ENCODE data around the gene PELI3. TPM values are rescaled to one million over a fixed set of nuclear protein-coding genes. Genes with fewer than 3 reads are reported as not detected.

The PELI3 gene
- total and polyA plus RNA-seq, 2 of the 8 experiments (the other 6 are each of a cell fraction or from before 2014, with no cell fraction given): 5.2 to 7.6 TPM

GRCh38 chr11:66470015-66470414 lies 3.3 kb downstream of the PELI3 start:
- Histone ChIP-seq H2AK5ac (ENCODE audit: low read depth, low read length) (no peak overlapping the region), H3K36me3 (ENCODE audit: control insufficient read depth in 2 of 4, insufficient read depth in 4 of 4, low read length in 3 of 4) (no peaks in the 10 kb centered on the region; a peak in 2 of 8 replicates), H3K9ac (replicated peaks in 1 of 4; ENCODE audit: extremely low read depth in 1 of 4, low read depth in 3 of 4, low read length in 3 of 4) (no peak overlapping the region; a peak in 1 of 7 replicates), H4K5ac (ENCODE audit: insufficient read length, low read depth, low read length) (no peak overlapping the region), H2BK20ac (ENCODE audit: low read length) (no peak overlapping the region; the same call in 1 of the 2 replicates), H3K27me3 (replicated peaks in 1 of 4; ENCODE audit: control insufficient read depth in 3 of 4, extremely low read depth in 1 of 4, insufficient read depth in 3 of 4, low read length in 3 of 4) (no peaks in the 10 kb centered on the region; a peak in 1 of 7 replicates), H4K20me1 (replicated peaks in 1 of 2; ENCODE audit: control insufficient read depth in 1 of 2, insufficient read depth in 2 of 2, low read length in 2 of 2) (peaks cover 0 to 2% of the 10 kb centered on the region in 2 experiments), H3K4me2 (ENCODE audit: insufficient read depth in 1 of 2, low read depth in 2 of 2, low read length in 2 of 2) (no peak overlapping the region), H4K91ac (replicated peaks; ENCODE audit: insufficient read length, low read length) (no peak overlapping the region), H3K4me1 (replicated peaks in 1 of 4; ENCODE audit: control insufficient read depth in 3 of 4, insufficient read depth in 4 of 4, low read length in 3 of 4) (peaks cover 7 to 22% (median 11%) of the 10 kb centered on the region in 4 experiments), H3K27ac (ENCODE audit: low read depth, low read length) (no peak overlapping the region), H2BK5ac (ENCODE audit: low read depth, low read length) (no peak overlapping the region), H2BK120ac (replicated peaks; ENCODE audit: low read depth, low read length) (no peak overlapping the region), H3K79me2 (ENCODE audit: control insufficient read depth in 1 of 2, insufficient read depth in 2 of 2, low read length in 2 of 2) (no peaks in the 10 kb centered on the region), H3K23ac (ENCODE audit: insufficient read length) (no peak overlapping the region), H3K79me1 (ENCODE audit: low read depth, low read length) (no peaks in the 10 kb centered on the region), H3K4ac (replicated peaks; ENCODE audit: insufficient read length, low read depth, low read length) (no peak overlapping the region), H2BK15ac (ENCODE audit: low read length) (no peak overlapping the region), H4K8ac (ENCODE audit: extremely low read depth, insufficient read depth, low read length) (no peak overlapping the region), H3K23me2 (ENCODE audit: low read depth, low read length) (peaks cover 13% of the 10 kb centered on the region), H3K4me3 (ENCODE audit: extremely low read depth in 1 of 4, insufficient read depth in 2 of 4, low read depth in 3 of 4, low read length in 4 of 4) (no peak overlapping the region), H3K18ac (ENCODE audit: extremely low read depth, low read length) (no peak overlapping the region), H2BK12ac (ENCODE audit: low read depth, low read length) (no peak overlapping the region), H3K9me3 (ENCODE audit: insufficient read depth in 2 of 2, low read depth in 1 of 2, low read length in 1 of 2) (no peaks in the 10 kb centered on the region), H3K56ac (replicated peaks; ENCODE audit: insufficient read length, low read depth, low read length) (no peak overlapping the region), H2AFZ (ENCODE audit: low read length) (no peak overlapping the region), H3K14ac (ENCODE audit: insufficient read length) (no peak overlapping the region)
- FAIRE-seq (no peak), DNase-seq (ENCODE audit: low read depth in 1 of 2, low spot score in 2 of 2) (peak in 1 of 2 experiments; percentile 42)
- 83% methylated on average over 3 of the region's 3 CpGs; no CpG with 5 or more reads in 1 of the 2 experiments for WGBS, 2 experiments (ENCODE audit: extremely low coverage in 1 of 2, insufficient coverage in 1 of 2, insufficient read length in 1 of 2, insufficient replicate concordance in 2 of 2, low coverage in 1 of 2, low lambda C conversion rate in 2 of 2, missing lambda C conversion rate in 1 of 2)
- ChIA-PET CTCF (ENCODE audit: partially characterized antibody) (interaction anchor here (1.2 to 6.7 kb wide), 8 partner anchors 9 to 66 kb away, joined by 3 to 39 read pairs (median 4); partner anchors contain the start of gene MRPL11), POLR2A (ENCODE audit: partially characterized antibody) (interaction anchor here (1.2 to 7.3 kb wide), 5 partner anchors 9 to 55 kb away, joined by 3 to 85 read pairs (median 5); partner anchors contain the start of genes DPP3 and MRPL11)
- TF ChIP-seq RFX5 (IDR thresholded peaks at IDR 0.05; ENCODE audit: borderline replicate concordance, low read depth, low read length) (no peak), POLR2A (IDR thresholded peaks at IDR 0.05; ENCODE audit: control extremely low read depth in 1 of 2, low read depth in 2 of 2, low read length in 2 of 2) (no peak), MAX (IDR thresholded peaks at IDR 0.05) (no peak), SIRT6 (IDR thresholded peaks at IDR 0.05; ENCODE audit: low read length) (no peak), CTBP2 (IDR thresholded peaks at IDR 0.05; ENCODE audit: borderline replicate concordance, insufficient read depth, insufficient read length, low read length) (no peak), TBP (IDR thresholded peaks at IDR 0.05; ENCODE audit: low read depth, low read length) (no peak), SP4 (IDR thresholded peaks at IDR 0.05; ENCODE audit: low read length) (no peak), SIX5 (IDR thresholded peaks at IDR 0.05; ENCODE audit: low read depth, low read length) (no peak), ZNF274 (IDR thresholded peaks at IDR 0.05; ENCODE audit: borderline replicate concordance, extremely low read depth, low read length) (no peak)
- TF ChIP-seq, protein P1, sequence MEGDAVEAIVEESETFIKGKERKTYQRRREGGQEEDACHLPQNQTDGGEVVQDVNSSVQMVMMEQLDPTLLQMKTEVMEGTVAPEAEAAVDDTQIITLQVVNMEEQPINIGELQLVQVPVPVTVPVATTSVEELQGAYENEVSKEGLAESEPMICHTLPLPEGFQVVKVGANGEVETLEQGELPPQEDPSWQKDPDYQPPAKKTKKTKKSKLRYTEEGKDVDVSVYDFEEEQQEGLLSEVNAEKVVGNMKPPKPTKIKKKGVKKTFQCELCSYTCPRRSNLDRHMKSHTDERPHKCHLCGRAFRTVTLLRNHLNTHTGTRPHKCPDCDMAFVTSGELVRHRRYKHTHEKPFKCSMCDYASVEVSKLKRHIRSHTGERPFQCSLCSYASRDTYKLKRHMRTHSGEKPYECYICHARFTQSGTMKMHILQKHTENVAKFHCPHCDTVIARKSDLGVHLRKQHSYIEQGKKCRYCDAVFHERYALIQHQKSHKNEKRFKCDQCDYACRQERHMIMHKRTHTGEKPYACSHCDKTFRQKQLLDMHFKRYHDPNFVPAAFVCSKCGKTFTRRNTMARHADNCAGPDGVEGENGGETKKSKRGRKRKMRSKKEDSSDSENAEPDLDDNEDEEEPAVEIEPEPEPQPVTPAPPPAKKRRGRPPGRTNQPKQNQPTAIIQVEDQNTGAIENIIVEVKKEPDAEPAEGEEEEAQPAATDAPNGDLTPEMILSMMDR (IDR thresholded peaks at IDR 0.05; ENCODE audit: control extremely low read depth in 1 of 3, insufficient read depth in 1 of 3, low read depth in 1 of 3, low read length in 3 of 3): no peak
- TF ChIP-seq, protein P2, sequence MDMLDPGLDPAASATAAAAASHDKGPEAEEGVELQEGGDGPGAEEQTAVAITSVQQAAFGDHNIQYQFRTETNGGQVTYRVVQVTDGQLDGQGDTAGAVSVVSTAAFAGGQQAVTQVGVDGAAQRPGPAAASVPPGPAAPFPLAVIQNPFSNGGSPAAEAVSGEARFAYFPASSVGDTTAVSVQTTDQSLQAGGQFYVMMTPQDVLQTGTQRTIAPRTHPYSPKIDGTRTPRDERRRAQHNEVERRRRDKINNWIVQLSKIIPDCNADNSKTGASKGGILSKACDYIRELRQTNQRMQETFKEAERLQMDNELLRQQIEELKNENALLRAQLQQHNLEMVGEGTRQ (IDR thresholded peaks at IDR 0.05; ENCODE audit: low read length): no peak
